ENCODE results near the gene XPNPEP1.

- TF ChIP-seq CTCF (IDR thresholded peaks at IDR 0.05): no peak
- TF ChIP-seq POLR2A (IDR thresholded peaks at IDR 0.05): no peak
These were observed 6.3 kb upstream of the XPNPEP1 start for GRCh38 chr10:109929501-109930219.

All from lower leg skin (tissue), 3 donors.